HG03280 (cell line): Measurements from ENCODE around the gene PLXDC1.
A peak's percentile ranks its signal among the peaks of the same experiment; 100 is the strongest.
"Not testable (repeated sequence)": the region's sequence is repeated elsewhere in the genome, so short reads cannot be mapped to it uniquely, and the experiment has no call there.

Source experiments
- ATAC-seq: cut with Tn5 transposase; IDR thresholded peaks from one replicate; pipeline ENCODE4 v1.9.1; 2021; ENCODE audit warnings: mild to moderate bottlenecking, moderate library complexity; ENCODE audit not compliant: unreplicated experiment

Gene PLXDC1

DNA sequence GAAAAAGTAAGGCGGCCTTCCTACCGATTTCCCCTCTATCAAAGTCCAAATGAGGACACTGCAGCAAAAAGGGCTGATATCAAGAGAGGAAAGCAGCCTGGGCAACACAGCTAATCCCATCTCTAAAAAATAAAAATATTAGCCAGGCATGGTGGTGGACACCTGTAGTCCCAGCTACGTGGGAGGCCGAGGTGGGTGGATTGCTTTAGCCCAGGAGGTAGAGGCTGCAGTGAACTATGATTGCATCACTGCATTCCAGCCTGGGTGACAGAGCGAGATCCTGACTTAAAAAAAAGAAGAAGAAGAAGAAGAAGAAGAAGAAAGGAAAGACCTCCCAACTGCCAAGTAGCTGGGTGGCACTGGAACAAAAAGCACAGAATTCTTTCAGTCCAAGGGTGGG lies 31.6 kb upstream of the PLXDC1 start:
- no peak for ATAC-seq

DNA sequence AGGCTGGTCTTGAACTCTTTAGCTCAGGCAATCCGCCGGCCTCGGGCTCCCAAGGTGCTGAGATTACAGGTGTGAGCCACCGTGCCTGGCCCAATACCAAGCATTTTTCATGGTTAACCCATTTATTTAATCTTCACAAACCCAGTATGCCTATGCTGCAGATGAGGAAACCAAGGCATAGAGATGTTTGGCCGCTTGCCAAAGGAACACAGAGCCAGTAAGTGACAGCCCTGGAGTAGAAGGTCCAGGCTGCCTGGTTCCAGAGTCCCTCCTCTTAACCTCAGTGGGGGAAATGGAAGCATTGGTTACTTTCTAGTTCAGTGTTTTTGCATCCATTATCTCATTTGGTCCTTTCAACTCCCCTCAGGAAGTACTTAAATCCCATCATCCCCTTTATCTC lies 29.9 kb upstream of the PLXDC1 start:
- no peak for ATAC-seq

DNA sequence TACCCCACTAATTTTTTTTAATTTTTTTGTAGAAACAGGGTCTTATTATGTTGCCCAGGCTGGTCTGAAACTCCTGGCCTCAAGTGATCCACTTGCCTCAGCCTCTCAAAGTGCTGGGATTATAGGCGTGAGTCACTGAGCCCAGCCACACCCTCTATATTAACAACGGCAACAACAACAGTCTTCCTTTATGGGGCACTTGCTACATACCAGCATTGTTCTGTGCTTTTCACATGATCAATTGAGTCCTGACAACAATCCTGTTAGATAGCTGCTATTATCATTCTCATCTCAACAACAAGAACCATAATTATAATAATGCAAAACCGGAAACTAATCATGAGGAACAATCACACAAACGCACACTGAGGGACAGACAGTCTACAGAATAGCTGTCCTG lies 27.1 kb upstream of the PLXDC1 start:
- no peak for ATAC-seq

DNA sequence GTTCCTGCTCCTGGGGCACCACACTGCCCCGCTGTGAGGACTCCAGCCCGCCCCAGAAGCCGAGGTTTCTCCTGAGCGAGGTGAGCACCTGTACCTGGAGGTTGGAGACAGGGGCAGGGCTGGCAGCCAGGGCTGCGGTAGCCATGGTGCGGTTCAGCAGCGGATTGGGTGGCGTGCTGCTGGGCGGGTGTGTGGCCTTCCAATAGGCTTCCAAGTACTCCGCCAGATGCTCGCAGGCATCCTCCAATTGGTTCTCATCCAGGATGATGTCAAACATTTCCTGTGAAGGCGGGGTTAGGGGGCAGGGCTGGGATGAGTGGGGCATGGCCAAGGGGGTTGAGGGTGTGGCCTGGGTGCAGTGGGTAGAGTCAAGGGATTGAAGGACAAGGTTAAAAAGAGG lies 25.8 kb upstream of the PLXDC1 start:
- no peak for ATAC-seq

GRCh38 chr17:39175695-39176093 lies 24.3 kb upstream of the PLXDC1 start:
- no peak for ATAC-seq

- no peak for ATAC-seq
Measured at GRCh38 chr17:39174920-39175694, 23.7 kb upstream of the PLXDC1 start.

DNA sequence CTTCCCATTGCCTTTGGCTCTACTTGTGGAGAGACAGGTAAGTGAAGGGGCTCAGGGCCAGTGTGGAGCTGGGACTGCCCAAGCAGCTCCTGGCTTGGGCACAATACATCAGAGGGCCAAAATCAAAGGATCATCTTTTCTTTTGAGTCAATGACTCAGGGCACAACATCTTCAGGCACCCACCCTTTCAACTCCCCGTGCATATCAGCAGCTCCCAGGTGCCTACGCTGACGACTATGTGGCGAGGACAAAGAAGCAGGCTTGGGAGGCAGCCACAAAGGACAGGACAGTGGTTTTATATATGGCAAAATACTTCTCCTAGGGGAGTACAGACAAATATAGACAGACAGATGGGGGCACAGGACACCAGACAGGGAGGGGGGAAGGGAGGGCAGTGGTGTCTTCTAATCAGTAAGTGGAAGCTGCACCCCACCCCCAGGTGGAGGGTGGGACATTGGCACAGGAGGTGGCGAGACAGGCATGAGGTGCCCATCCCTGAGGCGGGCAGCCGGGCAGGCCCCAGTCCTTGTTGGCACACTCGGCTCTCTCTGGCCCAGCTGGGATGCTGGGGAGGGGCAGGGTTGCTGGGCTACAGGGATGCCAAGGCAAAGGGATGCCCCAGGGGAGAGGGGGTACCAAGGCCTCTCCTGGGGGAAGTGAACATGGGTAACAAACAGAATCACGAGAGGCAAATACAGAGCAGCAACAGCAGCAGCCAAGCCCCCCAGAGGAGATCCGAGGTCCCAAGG lies 22.3 kb upstream of the PLXDC1 start:
- no peak for ATAC-seq

DNA sequence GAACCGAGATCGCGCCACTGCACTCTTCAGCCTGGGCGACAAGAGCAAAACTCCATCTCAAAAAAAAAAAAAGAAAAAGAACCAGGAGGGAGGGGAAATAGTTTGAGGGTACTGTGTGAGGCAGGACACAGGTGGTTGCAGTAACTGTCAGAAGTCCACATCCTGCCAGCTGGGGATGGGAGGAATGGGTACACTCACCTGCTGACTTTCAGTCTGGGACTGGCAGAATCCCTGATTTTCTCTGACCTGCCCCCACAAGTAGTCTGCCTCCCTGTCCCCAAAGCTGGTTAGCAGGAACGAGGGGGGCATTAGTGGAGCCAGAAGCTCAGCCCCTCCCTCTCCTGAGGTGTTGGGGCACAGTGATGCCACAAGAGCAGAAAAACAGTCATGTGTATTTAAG lies 21.6 kb upstream of the PLXDC1 start:
- no peak for ATAC-seq

- ATAC-seq: no peak
Measured at GRCh38 chr17:39171933-39172332, 20.5 kb upstream of the PLXDC1 start.

- no peak for ATAC-seq
Measured at GRCh38 chr17:39170558-39170957, 19.1 kb upstream of the PLXDC1 start.

DNA sequence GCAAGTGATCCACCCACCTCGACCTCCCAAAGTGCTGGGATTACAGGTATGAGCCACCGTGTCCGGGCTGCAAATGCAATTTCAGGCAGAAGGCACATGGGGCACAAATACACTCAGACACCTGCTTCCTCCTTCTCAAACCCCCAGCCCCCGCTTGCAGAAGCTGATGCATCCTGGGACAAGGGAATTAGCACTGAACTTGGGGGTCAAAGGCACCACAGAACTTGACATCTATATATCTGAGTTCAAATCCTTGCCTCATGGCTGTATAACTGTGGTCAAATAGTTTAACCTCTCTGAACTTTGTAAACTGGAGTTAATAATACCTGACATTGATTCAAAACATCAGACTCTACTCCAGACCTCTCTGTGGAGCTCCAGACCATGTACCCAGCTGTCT lies 18.7 kb upstream of the PLXDC1 start:
- no peak for ATAC-seq

DNA sequence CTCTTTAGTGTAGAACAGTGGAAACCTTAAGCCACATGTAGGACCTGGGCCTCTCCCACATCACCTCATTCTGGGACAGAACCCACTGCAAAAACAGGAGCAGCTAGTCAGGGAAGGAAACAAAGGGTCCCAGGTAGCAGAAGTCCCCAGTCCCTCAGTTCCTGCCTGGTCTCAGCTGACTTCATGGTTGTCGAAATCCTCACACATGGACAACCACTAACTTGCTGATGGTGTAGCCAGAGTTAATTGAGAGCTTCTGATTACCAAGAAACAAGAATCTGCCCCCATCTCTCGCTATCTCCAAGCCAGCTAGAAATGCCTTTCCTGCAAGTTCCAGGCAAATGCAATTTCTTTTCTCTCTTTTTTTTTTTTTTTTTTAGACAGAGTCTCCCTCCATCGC lies 18.1 kb upstream of the PLXDC1 start:
- ATAC-seq: no peak

- ATAC-seq: no peak
Measured at GRCh38 chr17:39169101-39169500, 17.7 kb upstream of the PLXDC1 start.

DNA sequence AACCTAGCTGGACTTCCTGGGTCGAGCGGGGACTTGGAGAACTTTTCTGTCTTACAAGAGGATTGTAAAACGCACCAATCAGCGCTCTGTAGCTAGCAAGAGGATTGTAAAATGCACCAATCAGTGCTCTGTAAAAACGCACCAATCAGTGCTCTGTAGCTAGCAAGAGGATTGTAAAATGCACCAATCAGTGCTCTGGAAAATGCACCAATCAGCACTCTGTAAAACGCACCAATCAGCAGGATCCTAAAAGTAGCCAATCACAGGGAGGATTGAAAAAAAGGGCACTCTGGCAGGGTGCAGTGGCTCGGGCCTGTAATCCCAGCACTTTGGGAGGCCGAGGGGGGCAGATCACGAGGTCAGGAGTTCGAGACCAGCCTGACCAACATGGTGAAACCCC lies 17.1 kb upstream of the PLXDC1 start:
- ATAC-seq: not testable (repeated sequence)

DNA sequence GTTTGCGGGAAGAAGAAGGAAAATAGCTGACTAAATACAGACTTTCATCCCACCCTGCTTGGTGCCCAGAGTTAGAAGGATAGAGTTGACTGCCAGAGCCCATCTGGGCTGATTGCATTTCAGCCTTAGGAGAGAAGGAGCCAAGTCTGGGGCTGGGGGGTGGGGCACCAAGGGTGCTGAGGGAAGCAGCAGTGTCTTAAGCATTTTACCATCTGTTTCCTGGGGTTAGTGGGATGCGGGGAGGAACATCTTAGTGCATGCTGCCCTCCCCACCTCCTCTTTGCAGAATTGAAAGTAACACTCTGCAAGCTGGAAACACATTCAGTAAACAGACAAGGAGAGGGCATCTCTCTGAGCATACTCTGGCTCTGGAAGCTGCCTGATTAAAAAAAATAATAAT lies 16.0 kb upstream of the PLXDC1 start:
- no peak for ATAC-seq

- ATAC-seq: no peak
Measured at GRCh38 chr17:39166437-39167335, 15.2 kb upstream of the PLXDC1 start.

- ATAC-seq: no peak
Measured at GRCh38 chr17:39165841-39166349, 14.5 kb upstream of the PLXDC1 start, which contains the start of gene ARL5C. TSS of gene ARL5C (minus strand) at chr17:39166161. CDS start at chr17:39165760, 401 bp downstream.

- no peak for ATAC-seq
Measured at GRCh38 chr17:39165178-39165840, 13.9 kb upstream of the PLXDC1 start.

GRCh38 chr17:39164675-39165143 lies 13.3 kb upstream of the PLXDC1 start:
- peak; percentile 78 for ATAC-seq

DNA sequence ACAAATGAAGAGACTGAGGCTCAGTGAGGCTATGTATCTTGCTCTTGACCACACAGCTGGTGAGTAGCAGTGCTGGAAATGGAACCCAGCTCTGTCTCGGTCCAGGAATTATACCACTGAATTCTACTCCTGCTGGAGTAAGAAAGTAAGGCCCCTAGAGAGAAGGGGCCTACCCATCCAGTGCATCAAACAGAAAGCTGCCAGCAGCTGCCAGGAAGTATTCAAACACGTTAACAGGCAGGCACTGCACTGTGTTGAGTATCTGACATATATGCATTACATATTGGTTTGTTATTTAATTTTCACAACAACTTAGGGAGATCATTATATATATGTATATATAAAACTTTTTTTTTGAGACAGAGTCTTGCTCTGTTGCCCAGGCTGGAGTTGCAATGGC lies 10.5 kb upstream of the PLXDC1 start:
- no peak for ATAC-seq
